HG03066 (cell line): ENCODE measurements around the gene BLOC1S3.

Source experiments
- ATAC-seq: cut with Tn5 transposase; IDR thresholded peaks from one replicate; pipeline ENCODE4 v1.9.1; 2021; ENCODE audit warnings: low read depth; ENCODE audit not compliant: unreplicated experiment

Gene BLOC1S3, protein sequence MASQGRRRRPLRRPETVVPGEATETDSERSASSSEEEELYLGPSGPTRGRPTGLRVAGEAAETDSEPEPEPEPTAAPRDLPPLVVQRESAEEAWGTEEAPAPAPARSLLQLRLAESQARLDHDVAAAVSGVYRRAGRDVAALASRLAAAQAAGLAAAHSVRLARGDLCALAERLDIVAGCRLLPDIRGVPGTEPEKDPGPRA

DNA sequence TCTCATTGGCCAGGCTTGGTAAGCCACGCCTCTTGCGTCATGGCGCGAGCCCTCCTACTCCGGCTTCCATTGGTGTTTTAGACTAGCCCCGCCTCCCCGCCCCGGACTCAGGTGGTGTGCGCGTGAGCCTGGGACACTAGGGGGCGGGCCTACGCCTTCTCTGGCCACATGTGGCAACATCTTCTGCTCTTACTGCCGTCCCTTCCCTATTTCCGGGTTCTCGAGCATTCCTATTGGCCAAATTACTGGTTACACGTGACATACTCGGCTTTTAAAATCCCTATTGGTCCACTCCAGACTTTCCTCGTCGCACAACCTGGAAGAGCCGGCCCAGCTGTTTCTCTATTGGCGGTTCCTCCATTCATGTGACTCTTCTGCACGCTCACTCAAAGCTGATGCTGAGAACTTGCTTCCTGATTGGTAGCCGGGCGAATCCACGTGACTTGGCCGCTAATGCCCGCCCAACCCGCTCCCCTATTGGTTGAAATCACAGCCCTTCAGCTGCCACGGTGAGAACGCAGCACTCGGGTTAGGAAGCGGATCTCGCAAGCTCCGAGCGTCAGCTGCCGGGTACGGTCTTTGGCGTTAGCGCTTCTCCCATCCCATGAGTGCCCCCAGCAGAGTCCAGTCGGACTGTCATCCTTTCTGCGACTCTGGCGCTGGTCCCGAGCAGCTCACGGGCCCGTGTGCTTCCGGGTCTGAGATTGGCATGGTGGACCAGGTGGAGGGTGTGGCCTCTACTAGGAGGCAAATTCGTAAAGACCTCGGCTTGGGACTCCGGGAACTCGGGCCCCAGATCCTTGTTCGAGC, at the start of gene BLOC1S3:
Gene BLOC1S3, plus strand, starts transcription at position 523 of the 810 bp plus-strand sequence. CDS start 513 bp downstream, outside the sequence.
- peak; percentile 77 for ATAC-seq

DNA sequence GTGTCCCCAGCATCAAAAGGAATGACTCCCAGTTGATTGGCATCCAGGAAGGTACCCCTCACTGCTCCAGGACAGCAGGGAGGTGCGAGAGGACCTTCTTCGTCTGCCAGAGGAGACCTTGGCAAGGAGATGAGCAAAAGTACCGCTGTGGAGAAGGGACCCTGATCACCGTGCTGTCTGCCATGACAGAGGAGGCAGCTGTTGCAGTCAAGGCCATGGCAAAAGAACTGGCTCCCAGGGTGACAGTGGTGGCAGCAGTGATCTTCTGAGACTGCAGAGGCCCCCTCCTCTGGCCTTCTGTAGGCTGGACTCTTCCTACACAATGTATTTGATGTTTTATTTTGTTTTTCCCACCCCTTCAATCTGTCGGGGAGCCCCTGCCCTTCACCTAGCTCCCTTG, 49.8 kb upstream of the BLOC1S3 start:
- no peak for ATAC-seq

DNA sequence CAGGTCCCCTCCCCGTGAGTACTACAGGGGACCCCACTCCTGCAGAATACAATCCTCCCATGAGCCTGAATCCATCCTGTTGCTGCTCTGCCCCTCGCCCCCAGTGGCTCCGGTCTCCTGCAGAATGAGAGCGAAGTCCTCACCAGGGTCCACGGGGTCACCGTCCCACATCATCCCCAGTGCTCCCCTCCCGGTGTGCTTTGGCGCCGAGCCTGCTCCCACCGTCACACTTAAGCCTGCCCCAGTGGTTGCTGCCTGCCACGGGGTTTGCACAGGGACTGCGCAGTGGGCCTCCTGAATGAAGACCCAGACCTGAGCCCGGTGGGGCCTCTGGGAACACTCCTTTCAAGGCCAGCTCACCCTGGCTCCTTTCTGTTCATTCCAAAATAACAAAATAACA, 48.3 kb upstream of the BLOC1S3 start:
- no peak for ATAC-seq

DNA sequence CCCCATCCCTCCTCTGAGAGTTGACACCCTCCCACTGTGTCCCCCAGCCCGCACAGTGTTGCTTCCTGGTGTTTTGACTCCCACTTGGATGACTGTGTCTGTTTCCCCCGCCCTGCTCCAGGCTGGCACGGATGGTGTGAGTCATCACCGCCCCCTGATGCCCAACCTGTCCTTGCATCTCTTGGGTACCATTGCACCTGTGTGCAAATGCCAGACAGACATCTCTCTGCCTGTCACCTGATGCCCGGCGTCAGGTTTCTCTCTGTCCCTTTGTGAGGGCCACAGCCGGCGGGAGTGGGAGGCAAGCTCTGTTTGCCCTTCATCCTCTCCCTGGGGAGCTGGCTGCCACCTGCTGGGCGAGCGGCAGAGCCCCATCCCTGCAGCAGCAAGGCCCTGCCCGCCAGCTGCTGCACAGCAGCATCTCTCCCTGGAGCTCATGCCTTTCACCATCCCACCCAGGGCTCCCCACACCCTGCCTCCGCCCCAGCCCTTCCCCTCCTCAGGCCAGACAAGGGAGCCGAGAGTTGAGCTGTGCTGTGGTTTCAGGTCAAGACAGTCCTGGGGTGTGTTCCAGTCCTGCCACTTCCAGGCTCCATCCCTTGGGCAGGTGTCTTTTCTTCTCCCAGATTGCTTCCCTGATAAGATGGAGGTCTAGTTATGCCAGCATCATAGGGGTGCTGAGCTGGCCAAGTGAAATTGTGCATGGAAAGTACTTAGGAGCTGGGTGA, 47.5 kb upstream of the BLOC1S3 start:
- ATAC-seq: no peak

DNA sequence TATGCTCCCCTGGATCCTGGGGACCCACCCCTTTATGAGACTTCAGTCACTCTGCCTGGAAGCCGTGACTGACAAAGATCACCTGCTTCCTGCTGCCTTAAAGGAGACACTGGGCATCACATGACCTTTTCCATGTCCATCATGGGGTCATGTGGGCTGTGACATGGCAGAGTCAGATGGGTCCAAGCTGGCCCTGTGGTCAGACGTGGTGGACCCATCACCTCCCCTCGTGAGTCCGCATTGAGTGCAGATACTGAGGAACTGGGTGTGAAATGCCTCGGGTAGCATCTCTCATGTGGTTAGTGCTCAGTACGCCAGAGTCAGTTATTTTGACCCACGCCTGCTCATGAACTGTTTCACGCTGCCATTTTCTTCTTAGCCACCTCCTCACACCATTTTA, 44.9 kb upstream of the BLOC1S3 start:
- ATAC-seq: no peak

DNA sequence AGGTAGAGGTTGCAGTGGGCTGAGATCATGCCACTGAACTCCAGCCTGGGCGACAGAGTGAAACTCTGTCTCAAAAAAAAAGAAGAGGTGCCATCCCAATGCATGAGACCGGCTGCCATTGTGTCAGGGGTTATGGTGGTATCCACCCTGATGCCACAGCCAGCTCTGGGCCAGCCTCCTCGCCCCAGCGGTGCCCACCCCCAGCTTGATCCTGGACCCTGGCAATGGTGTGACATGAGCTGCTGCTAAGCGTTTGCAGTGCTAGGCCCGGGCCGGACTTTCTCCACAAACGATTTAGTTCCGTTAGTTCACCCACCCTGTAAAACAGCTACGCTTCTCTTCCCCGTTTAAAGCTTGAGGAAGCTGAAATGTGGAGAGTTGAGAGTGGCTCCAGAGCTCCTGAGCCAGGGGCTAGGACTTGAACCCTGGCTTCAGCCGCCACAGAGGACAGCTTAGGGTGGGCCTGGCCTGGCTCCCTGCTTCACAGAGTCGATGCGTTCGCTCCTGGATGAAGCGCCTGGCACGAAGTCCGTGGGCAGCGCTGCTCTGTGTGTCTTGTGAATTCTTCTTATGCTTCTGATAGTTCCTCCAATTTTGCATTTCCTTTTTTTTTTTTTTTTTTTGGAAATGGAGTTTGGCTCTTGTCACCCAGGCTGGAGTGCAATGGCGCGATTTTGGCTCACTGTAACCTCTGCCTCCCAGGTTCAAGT, 43.3 kb upstream of the BLOC1S3 start:
- no peak for ATAC-seq

DNA sequence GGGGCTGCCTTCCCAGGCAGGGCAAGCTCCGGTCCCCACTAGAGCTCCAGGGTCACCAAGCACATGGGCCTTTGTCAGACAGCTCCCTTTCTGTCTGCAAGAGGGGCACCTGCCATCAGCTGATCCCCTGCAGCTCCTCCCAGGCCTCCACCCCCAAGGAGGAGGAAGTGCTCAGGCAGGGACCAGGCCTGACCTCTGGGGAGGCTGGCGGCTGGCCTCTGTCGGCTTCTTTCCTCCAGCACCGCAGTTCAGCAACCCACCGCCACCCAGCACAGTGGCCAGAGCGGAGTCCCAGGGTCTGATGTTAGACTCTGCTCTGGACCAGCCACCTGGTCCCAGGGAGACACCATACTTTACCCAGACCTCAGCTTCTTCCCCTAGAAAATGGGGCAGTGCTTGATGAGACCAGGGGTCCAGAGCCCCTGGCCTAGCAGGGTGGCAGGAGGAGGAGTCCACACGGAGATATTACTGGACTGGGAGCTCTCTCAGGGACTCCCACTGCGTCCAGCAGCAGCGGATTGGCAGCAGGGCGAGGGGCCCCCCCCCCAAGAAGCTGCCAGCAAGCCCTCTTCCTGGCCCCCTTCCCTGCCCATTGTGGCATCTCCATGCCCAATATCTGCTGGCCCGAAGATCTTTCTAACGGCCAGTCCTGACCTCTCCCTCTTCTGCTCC, 41.9 kb upstream of the BLOC1S3 start:
- ATAC-seq: no peak

DNA sequence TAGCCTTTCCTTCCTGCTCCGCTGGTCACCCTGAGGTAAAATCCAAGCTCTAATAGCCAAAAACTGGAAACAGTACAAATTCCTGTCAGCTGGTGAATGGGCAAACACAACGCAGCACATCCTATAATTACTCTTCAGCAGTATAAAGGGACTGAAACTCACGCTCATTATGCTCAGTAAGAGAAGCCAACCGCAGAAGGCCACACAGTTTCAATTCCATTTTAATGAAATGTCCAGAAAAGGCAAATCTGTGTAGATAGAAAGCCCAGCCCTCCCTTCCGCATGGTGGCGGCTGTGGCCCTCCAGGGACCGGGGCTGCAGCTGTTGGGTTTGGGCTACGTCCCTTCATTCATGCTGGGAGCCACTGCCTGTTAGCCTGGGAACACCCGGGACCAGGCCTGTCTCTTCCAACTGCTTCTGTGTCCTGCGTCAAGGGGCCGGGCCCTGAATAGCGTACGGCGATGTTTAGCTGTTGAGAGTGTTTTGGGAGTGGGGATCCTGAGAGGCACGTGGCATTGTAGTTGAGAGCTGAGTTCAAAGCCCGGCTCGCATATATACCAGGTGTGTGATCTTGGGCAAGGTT, 41.3 kb upstream of the BLOC1S3 start:
- peak; percentile 67 for ATAC-seq

DNA sequence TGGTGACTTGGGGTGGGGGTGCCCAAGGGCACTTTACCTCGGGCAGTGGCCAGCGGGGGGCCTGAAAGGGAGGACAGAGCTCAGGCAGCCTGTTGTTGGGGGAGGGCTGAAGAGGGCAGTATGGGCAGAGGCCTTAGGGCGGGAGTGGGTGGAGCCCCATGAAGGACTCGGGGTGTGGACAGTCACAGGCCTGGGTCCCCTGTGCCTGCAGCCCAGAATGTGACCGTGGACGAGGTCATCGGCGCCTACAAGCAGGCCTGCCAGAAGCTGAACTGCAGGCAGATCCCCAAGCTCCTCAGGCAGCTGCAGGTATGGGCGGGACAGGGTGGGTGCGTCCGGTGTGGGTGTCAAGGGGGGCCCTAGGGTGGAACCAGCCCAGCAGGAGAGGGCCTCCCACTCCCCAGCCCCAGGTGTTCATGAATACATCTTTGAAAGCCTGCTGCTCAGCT, 40.3 kb upstream of the BLOC1S3 start:
- no peak for ATAC-seq

DNA sequence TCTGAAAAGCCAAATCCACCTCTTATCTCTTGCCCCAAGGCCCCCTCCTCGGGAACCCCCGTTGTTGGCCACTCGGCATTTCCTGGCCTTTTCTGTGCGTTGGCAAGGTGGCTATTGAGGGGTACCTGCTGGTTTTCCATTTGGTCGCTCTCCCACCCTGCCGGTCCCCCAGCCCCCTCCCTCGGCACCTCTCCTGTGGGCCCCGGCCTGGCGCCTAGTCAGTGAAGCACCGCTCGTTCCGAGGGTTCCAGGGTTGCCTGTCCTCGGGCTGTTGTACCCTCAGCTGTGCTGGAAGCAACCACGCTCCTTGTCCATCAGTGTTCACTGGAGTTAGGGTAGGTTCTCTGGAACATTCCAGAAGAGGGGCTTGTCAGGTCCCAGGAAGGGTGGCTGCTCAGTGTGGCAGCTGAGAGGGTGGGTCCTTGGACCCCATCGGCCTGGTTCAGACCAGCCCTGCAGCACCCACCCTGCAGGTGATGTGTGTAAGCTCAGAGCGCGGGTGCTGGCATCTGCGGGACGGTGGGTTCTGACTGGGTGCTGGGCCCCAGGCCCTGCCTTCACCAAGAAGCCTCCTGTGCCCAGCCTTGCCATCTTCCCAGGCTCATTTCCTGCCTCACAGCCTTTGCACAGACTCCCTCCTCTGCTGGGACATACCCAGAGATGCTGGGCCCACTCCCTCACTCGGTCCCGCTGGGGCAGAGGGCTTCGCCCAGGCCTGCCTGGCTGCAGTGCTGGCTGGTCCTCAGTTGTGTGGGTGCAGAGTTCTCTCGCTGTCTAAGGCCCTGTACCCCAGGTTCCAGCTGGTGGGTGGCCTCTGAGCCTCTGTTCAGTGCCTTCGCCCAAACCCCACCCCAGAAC, 39.1 kb upstream of the BLOC1S3 start:
- no peak for ATAC-seq

DNA sequence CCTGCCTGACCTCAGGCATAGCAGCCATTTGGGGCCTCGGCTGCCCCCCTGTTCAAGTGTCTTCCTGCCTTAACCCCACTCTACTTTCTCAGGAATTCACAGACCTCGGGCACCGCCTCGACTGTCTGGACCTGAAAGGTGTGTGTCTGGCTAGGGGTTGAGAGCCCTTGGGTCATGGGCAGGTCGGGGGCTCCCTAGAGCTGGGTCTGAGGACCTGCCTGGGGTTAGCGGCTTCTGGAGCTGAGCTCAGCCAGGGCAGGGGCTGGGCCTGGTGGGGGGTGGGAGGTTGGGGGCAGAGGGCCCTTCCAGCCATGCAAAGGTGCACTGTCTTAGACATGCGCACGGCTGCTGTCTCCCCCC, 38.5 kb upstream of the BLOC1S3 start:
- no peak for ATAC-seq

DNA sequence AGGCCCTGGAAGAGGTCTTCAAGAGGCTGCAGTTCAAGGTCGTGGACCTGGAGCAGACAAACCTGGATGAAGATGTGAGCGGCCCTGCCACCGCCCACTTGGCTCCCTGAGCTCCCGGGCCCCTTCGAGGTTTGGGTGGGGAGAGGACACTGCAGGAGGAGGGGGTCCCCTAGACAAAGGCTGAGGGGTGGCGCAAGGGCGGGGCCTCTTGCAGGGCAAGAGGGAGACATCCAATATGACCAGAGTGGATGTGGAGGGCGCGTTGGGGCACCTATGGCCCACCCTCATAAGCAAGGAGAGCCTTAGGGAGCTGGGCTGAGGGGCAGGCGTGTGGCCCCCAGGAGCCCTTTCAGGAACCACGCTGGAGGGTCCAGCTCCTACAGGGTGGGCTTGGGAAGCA, 38.1 kb upstream of the BLOC1S3 start:
- ATAC-seq: no peak

DNA sequence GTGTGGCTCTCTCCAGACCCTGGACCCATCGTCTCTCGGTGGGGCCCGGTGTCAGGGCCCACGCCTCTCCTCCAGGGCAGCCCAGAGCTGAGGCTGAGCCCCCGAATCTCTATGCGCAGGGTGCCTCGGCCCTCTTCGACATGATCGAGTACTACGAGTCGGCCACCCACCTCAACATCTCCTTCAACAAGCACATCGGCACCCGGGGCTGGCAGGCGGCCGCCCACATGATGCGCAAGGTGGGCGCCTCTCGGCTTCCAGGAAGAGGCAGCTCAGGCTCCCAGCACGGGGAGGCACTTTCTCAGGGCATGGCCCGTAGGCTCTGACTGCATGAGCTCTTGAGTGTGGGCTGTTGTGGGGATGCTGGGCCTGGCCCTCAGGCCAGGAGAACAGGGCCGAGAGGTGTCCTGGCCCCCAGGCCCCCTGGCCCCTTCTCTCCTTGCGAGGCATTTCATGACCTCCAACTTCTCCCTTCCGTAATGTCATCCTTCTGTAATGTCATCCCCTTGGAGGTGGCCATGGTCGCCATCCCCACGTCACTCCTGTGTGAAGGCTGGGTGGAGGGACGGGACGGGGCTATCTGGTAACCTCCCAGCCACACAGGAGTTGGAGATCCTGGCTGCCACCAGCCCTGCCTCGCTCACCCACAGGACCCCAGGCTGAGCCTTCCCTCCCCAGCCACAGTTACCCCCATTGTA, 37.2 kb upstream of the BLOC1S3 start:
- ATAC-seq: no peak

DNA sequence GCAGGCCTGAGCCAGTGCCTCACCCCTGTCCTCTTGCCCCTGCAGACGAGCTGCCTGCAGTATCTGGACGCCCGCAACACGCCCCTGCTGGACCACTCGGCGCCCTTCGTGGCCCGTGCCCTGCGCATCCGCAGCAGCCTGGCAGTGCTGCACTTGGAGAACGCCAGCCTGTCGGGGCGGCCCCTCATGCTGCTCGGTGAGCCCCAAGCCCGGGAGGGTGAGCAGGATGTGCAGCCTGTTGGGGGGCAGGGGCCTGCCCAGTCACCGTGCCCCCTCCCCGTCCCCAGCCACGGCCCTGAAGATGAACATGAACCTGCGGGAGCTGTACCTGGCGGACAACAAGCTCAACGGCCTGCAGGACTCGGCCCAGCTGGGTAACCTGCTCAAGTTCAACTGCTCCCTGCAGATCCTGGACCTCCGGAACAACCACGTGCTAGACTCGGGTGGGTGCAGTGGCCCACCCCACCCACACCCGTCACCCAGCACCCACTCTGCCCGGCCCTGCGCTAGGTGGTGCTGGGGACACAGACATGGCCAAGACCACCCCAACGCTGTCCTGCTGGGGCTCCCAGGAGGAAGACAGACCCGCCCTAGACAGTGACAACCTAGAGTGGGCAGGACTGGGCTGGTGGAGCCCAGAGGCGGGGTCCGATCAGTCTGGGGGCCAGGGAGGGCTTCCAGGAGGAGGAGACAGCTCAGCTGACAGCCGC, 36.4 kb upstream of the BLOC1S3 start:
- ATAC-seq: no peak

DNA sequence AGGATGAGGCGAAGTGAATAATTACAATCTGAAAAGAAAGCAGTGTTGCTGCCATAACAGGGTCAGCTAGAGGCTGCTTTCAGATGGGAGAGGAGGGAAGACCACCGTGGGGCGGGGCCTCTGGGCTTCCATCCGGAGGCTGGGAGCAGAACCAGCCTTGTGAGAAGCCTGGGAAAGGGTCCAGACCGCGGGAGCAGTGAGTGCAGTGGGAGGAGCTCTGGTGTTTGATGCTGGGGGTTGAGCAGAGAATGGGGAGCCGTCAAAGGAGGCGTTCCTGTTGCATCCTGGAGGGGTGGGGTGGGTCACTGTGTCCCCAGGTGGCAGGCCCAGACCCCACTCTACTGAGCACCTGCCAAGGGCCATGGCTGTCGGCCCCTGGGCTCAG, 35.9 kb upstream of the BLOC1S3 start:
- no peak for ATAC-seq

DNA sequence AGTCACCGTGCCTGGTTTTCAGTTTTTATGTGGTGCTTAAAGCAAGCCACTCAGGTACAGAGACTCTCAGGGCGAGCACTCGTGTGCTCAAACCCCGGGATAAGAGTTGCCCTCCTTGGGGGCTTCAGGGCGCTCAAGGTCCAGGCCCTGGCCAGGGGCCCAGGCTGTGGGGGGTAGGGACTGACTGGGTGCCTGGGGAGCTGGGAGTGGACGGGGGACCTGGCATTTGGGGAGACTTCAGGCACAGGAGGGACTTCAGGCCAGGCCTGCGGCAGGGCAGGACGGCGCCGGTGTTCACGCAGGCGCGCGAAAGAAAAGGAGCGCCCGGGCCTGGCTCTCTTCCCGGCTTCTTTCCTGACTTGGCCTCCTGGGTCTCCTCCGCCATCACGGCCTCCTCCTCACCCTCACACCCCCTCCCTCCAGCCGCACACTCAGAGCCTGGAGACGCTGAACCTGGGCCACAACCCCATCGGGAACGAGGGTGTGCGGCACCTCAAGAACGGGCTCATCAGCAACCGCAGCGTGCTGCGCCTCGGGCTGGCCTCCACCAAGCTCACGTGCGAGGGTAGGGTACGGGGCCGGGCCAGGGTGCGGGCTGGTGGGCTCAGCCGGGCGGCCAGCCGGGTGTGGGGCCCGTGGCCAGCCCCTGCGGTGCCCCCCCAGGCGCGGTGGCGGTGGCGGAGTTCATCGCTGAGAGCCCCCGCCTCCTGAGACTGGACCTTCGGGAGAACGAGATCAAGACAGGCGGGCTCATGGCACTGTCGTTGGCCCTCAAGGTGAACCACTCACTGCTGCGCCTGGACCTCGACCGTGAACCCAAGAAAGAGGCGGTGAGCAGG, 33.9 kb upstream of the BLOC1S3 start:
- no peak for ATAC-seq
